K562 (cell line): ENCODE results near the gene ZNF165. TPM values are rescaled to one million over a fixed set of nuclear protein-coding genes. Genes with fewer than 3 reads are reported as not detected.
A peak's percentile ranks its signal among the peaks of the same experiment; 100 is the strongest.

Experiments
- ATAC-seq: fragments of 200-7000 bp; cut with Tn5 transposase; 3 replicates; pipeline ENCODE4 v1.9.1; 2020; ENCODE audit warnings: moderate library complexity
- BruUV-seq: library from RNA; stranded (reverse); fragments of 400-500 nt; replicated peaks from 2 replicates; lab custom pipeline; 2021; lab: Mats Ljungman, UMichigan
- CTCF ChIA-PET: fragments of 300-600 bp; formaldehyde crosslinking; extraction: SDS; loops from one replicate; lab custom pipeline; 2021; ENCODE audit warnings: low intra/inter-chr PET ratio; lab: Yijun Ruan, JAX
- POLR2A ChIA-PET: fragments of 300-600, 350-650 bp; sonication (Branson Sonifier 250); formaldehyde crosslinking; extraction: SDS; loops from one replicate; lab custom pipeline; 2021; ENCODE audit warnings: antibody characterized with exemption, inconsistent platforms; lab: Yijun Ruan, JAX
- DNase-seq, 4 experiments: peaks; one replicate each; pipeline versions ENCODE4 v3.0.0 to v3.0.0-alpha.2; 2011 to 2018; ENCODE audit warnings: low spot score in 3 of 4, mixed read lengths in 3 of 4; ENCODE audit errors: extremely low read depth in 1 of 4
- FAIRE-seq: peaks from 2 replicates; lab custom pipeline; 2011; peaks lifted over from hg19 to GRCh38; lab: Jason Lieb, UNC
- H2AFZ ChIP-seq: 2 replicates; pipeline ENCODE4 v1.6.0; 2011; ENCODE audit warnings: low read depth, low read length, control low read depth, inconsistent platforms
- H3K27ac ChIP-seq: fragments of 200-600 bp; 3 replicates; pipeline ENCODE4 v1.8.0; 2011; ENCODE audit warnings: low read depth, mild to moderate bottlenecking, control low read depth, inconsistent platforms, low read length, moderate library complexity, mixed read lengths; ENCODE audit errors: extremely low read depth
- H3K27me3 ChIP-seq, 2 experiments: fragments of 300-600 bp in 1 of 2; 2 replicates in 1 of 2; 3 replicates in 1 of 2; pipeline versions ENCODE4 v1.6.0 to v1.8.0; 2011; ENCODE audit warnings: inconsistent platforms in 2 of 2, low read length in 2 of 2, mild to moderate bottlenecking in 1 of 2, mixed read lengths in 1 of 2, moderate library complexity in 1 of 2; ENCODE audit not compliant: control insufficient read depth in 2 of 2, insufficient read depth in 2 of 2
- H3K36me3 ChIP-seq: fragments of 300-600 bp; 3 replicates; pipeline ENCODE4 v1.8.0; 2011; ENCODE audit warnings: mild to moderate bottlenecking, low read length, inconsistent platforms; ENCODE audit not compliant: control insufficient read depth, insufficient read depth
- H3K4me1 ChIP-seq, 2 experiments: fragments of 200-600 bp in 1 of 2; replicated peaks in 1 of 2; 2 replicates in 1 of 2; 3 replicates in 1 of 2; pipeline versions ENCODE4 v1.5.1 to v1.8.0; 2011; ENCODE audit warnings: inconsistent platforms in 2 of 2, low read length in 2 of 2, mild to moderate bottlenecking in 1 of 2, mixed read lengths in 1 of 2, moderate library complexity in 1 of 2; ENCODE audit not compliant: control insufficient read depth in 2 of 2, insufficient read depth in 2 of 2
- H3K4me2 ChIP-seq: 2 replicates; pipeline ENCODE4 v1.6.1; 2011; ENCODE audit warnings: low read length, control low read depth, inconsistent platforms, mixed read lengths; ENCODE audit not compliant: insufficient read depth
- H3K4me3 ChIP-seq: fragments of 200-600 bp; sonication (generic), shearing (Covaris generic); 2 replicates; pipeline ENCODE4 v1.5.1; 2016; ENCODE audit warnings: control low read depth, inconsistent platforms
- H3K79me2 ChIP-seq: fragments of 200-600 bp; 3 replicates; pipeline ENCODE4 v1.8.0; 2011; ENCODE audit warnings: low read length, inconsistent platforms; ENCODE audit not compliant: control insufficient read depth, insufficient read depth
- H3K9ac ChIP-seq, 2 experiments: 2 replicates each; pipeline versions ENCODE4 v1.6.0 to v1.6.1; 2011; ENCODE audit warnings: low read depth in 2 of 2, low read length in 2 of 2, control low read depth in 1 of 2, inconsistent platforms in 1 of 2, mild to moderate bottlenecking in 1 of 2, mixed read lengths in 1 of 2; ENCODE audit not compliant: insufficient read depth in 1 of 2
- H3K9me1 ChIP-seq: one replicate; pipeline ENCODE4 v1.6.0; 2011; ENCODE audit warnings: inconsistent platforms, mild to moderate bottlenecking, low read length, moderate library complexity; ENCODE audit not compliant: control insufficient read depth, insufficient read depth
- H3K9me3 ChIP-seq: replicated peaks from 2 replicates; pipeline ENCODE4 v1.5.1; 2011; ENCODE audit warnings: low read depth, low read length, inconsistent platforms; ENCODE audit not compliant: control insufficient read depth, insufficient read depth
- H4K20me1 ChIP-seq: replicated peaks from 2 replicates; pipeline ENCODE4 v1.6.1; 2011; ENCODE audit warnings: low read length, inconsistent platforms, mixed read lengths; ENCODE audit not compliant: control insufficient read depth, insufficient read depth
- ARHGAP35 ChIP-seq: fragments of 450-650 bp; IDR thresholded peaks from 2 replicates; pipeline ENCODE4 v1.6.1; 2018; ENCODE audit not compliant: partially characterized antibody
- ATF3 ChIP-seq, 2 experiments: fragments of 450-650 bp in 1 of 2; sonication (generic) in 1 of 2; formaldehyde crosslinking in 1 of 2; IDR thresholded peaks in 1 of 2; conservative IDR thresholded peaks in 1 of 2; 2 replicates each; pipeline versions ENCODE4 v1.6.1 to v1.8.1; 2016 to 2023; ENCODE audit warnings: mild to moderate bottlenecking in 2 of 2, moderate library complexity in 2 of 2, inconsistent platforms in 1 of 2, missing genetic modification reagents in 1 of 2
- BRCA1 ChIP-seq, 2 experiments: fragments of 450-650 bp in 1 of 2; sonication (generic) in 1 of 2; formaldehyde crosslinking in 1 of 2; IDR thresholded peaks; 2 replicates each; pipeline versions ENCODE4 v1.5.0 to v1.6.1; 2017 to 2020; ENCODE audit warnings: mild to moderate bottlenecking in 1 of 2, missing genetic modification reagents in 1 of 2
- CREBBP ChIP-seq: IDR thresholded peaks from one replicate; pipeline ENCODE4 v1.6.1; 2012; ENCODE audit warnings: low read depth, mild to moderate bottlenecking, control low read depth, inconsistent platforms, low read length
- CXXC5 ChIP-seq: fragments of 250-450 bp; sonication (Bioruptor Pico); IDR thresholded peaks from 2 replicates; pipeline ENCODE4 v1.8.0; 2022; ENCODE audit warnings: inconsistent platforms, mild to moderate bottlenecking, moderate library complexity
- IRF2 ChIP-seq: sonication (generic); formaldehyde crosslinking; IDR thresholded peaks from 2 replicates; pipeline ENCODE4 v1.8.1; 2022; ENCODE audit warnings: mild to moderate bottlenecking, missing genetic modification reagents
- KAT7 ChIP-seq: sonication (generic); formaldehyde crosslinking; IDR thresholded peaks from 2 replicates; pipeline ENCODE4 v1.8.0; 2022; ENCODE audit warnings: missing genetic modification reagents, mild to moderate bottlenecking, borderline replicate concordance
- MAX ChIP-seq: sonication (generic); formaldehyde crosslinking; IDR thresholded peaks from 2 replicates; pipeline ENCODE4 v1.9.0; 2022; ENCODE audit warnings: mild to moderate bottlenecking, missing genetic modification reagents
- PCBP1 ChIP-seq: fragments of 200-400 bp; formaldehyde crosslinking; IDR thresholded peaks from 2 replicates; pipeline ENCODE4 v1.6.1; 2018; ENCODE audit warnings: mild to moderate bottlenecking, low read depth, low read length; ENCODE audit not compliant: poor library complexity, severe bottlenecking
- PHB2 ChIP-seq: fragments of 450-650 bp; IDR thresholded peaks from 2 replicates; pipeline ENCODE4 v1.6.1; 2017; ENCODE audit warnings: low read depth
- POLR2AphosphoS5 ChIP-seq: IDR thresholded peaks from 2 replicates; pipeline ENCODE4 v1.6.1; 2011; ENCODE audit warnings: mild to moderate bottlenecking, low read depth, low read length, moderate library complexity; ENCODE audit not compliant: control insufficient read depth, insufficient read depth
- POLR2B ChIP-seq: fragments of 450-650 bp; IDR thresholded peaks from 2 replicates; pipeline ENCODE4 v1.6.1; 2018; ENCODE audit warnings: low read depth; ENCODE audit not compliant: partially characterized antibody
- SNIP1 ChIP-seq: fragments of 450-650 bp; IDR thresholded peaks from 2 replicates; pipeline ENCODE4 v1.7.1; 2017; ENCODE audit warnings: low read depth, mild to moderate bottlenecking
- SRSF7 ChIP-seq: fragments of 200-400 bp; formaldehyde crosslinking; optimal IDR thresholded peaks from 2 replicates; pipeline ENCODE3; 2017; ENCODE audit warnings: mild to moderate bottlenecking, low read depth, low read length
- SUPT5H ChIP-seq: fragments of 450-650 bp; IDR thresholded peaks from 2 replicates; pipeline ENCODE4 v1.6.1; 2016
- YBX1 ChIP-seq: fragments of 450-650 bp; IDR thresholded peaks from 2 replicates; pipeline ENCODE4 v1.7.1; 2016; ENCODE audit warnings: mild to moderate bottlenecking
- ZNF561 ChIP-seq: fragments of 450-650 bp; formaldehyde crosslinking; conservative IDR thresholded peaks from 2 replicates; pipeline ENCODE4 v1.4.0; 2020; ENCODE audit warnings: mild to moderate bottlenecking, moderate library complexity
- WGBS: fragments of 100-300 bp; shearing (Covaris generic); methylation state at CpG from one replicate; pipeline ENCODE4 v1.1.6; 2016; ENCODE audit warnings: low coverage, mixed read lengths; ENCODE audit not compliant: insufficient coverage; ENCODE audit errors: missing lambda C conversion rate; 5-methylcytosine and 5-hydroxymethylcytosine counted together
- in situ Hi-C: fragments of 300-500 bp; cut with MboI; formaldehyde crosslinking; loops from 4 replicates; pipeline ENCODE4 v1.15.0; 2018; ENCODE audit warnings: inconsistent platforms, mixed read lengths
- intact Hi-C: fragments of 100-400 bp; cut with micrococcal nuclease; formaldehyde crosslinking; loops from 2 replicates; pipeline ENCODE4 v1.14.2; 2022
- polyA plus RNA-seq, 8 experiments: library from polyadenylated mRNA; depleted of rRNA in 4 of 8; stranded (reverse) in 5 of 8; unstranded in 3 of 8; fragments of >200 nt; fragmentation: Nextera tagmentation in 2 of 8; fragmentation: Illumina TruSeq in 1 of 8; extraction: Ambion mirVana in 2 of 8; extraction: Trizol in 1 of 8; gene quantifications; 2 replicates each; pipeline versions ENCODE4 v1.2.1 to v1.2.3, GENCODE V29; 2011 to 2014; ENCODE audit warnings: inconsistent platforms in 1 of 8, missing spikeins in 1 of 8
- total RNA-seq, 7 experiments: library from RNA; depleted of rRNA in 6 of 7; stranded (reverse); fragments of >200 nt in 6 of 7; fragmentation: Illumina TruSeq in 2 of 7; extraction: Trizol in 2 of 7; gene quantifications; 2 replicates each; pipeline versions ENCODE4 v1.2.1 to v1.2.3, GENCODE V29; 2011 to 2021; ENCODE audit warnings: low replicate concordance in 1 of 7

ZNF165 gene
- total and polyA plus RNA-seq, 9 of the 15 experiments (the other 6 are each of a cell fraction or from before 2014, with no cell fraction given) = 0.82 to 3.6 (median 1.2) TPM

GRCh38 chr6:28118217-28118616, 37.8 kb downstream of the ZNF165 start:
- no peak for FAIRE-seq
- CTCF ChIA-PET = no interaction called here

GRCh38 chr6:28121876-28122275, 41.5 kb downstream of the ZNF165 start:
- DNase-seq (no peak), ATAC-seq (no peak), FAIRE-seq (no peak)
- WGBS = 87% methylated on average over 2 of the region's 2 CpGs
- peaks cover 95% of the 10 kb centered on the region for H3K36me3 ChIP-seq
- POLR2A ChIA-PET = no interaction called here
- no peak overlapping the region for H3K27ac ChIP-seq
- CTCF ChIA-PET = no interaction called here
- peaks cover 0 to 4% of the 10 kb centered on the region in 2 experiments; a peak in 2 of 5 replicates for H3K4me1 ChIP-seq
- H2AFZ ChIP-seq = no peak overlapping the region
- peaks cover 24% of the 10 kb centered on the region for H3K79me2 ChIP-seq
- no peaks in the 10 kb centered on the region for H3K27me3 ChIP-seq
- H3K4me2 ChIP-seq = no peak overlapping the region
- in situ Hi-C loops (no loop called here), intact Hi-C loops (no loop called here)
- no peak overlapping the region for H3K9ac ChIP-seq
- no peaks in the 10 kb centered on the region for H3K9me3 ChIP-seq
- H4K20me1 ChIP-seq = no peaks in the 10 kb centered on the region
- BruUV-seq = no TSS peak
- no peak overlapping the region for H3K4me3 ChIP-seq
- no peaks in the 10 kb centered on the region for H3K9me1 ChIP-seq
- TF ChIP-seq IRF2 (no peak), SRSF7 (no peak), ATF3 (IDR thresholded peaks at IDR 0.05) (no peak), ATF3 (CRISPR knock-in tag; conservative IDR thresholded peaks at IDR 0.05) (no peak), BRCA1 (IDR thresholded peaks at IDR 0.05) (no peak), BRCA1 (CRISPR knock-in tag; IDR thresholded peaks at IDR 0.05) (no peak), POLR2AphosphoS5 (no peak), KAT7 (CRISPR knock-in tag) (no peak)

More at GRCh38 chr6:28118217-28118616, 37.8 kb downstream of the ZNF165 start:
- peaks cover 84% of the 10 kb centered on the region for H3K36me3 ChIP-seq
- no peaks in the 10 kb centered on the region for H4K20me1 ChIP-seq
- H3K79me2 ChIP-seq = no peaks in the 10 kb centered on the region
- intact Hi-C loops (no loop called here), in situ Hi-C loops (no loop called here)
- WGBS = 45% methylated on average over 1 of the region's 1 CpG
- no TSS peak for BruUV-seq
- H3K9ac ChIP-seq = no peak overlapping the region
- H2AFZ ChIP-seq = no peak overlapping the region
- TF ChIP-seq CREBBP (no peak), POLR2B (peak; percentile 31), ZNF561 (no peak), PCBP1 (no peak), SNIP1 (0 out of 2 replicates have a peak, but pooled peaks have one; percentile 28), SUPT5H (0 out of 2 replicates have a peak, but pooled peaks have one; percentile 18), CXXC5 (CRISPR knock-in tag) (no peak), MAX (no peak), PHB2 (0 out of 2 replicates have a peak, but pooled peaks have one; percentile 42), ARHGAP35 (peak; percentile 40), YBX1 (0 out of 2 replicates have a peak, but pooled peaks have one; percentile 76)
- H3K4me1 ChIP-seq = no peaks in the 10 kb centered on the region; a peak in 1 of 5 replicates
- H3K9me3 ChIP-seq = no peaks in the 10 kb centered on the region
- H3K4me3 ChIP-seq = no peak overlapping the region
- POLR2A ChIA-PET = interaction anchor here (0.7 to 3.0 kb wide), 3 partner anchors 8 to 223 kb away, joined by 3 to 17 read pairs (median 4); no protein-coding TSS in a partner anchor
- H3K27me3 ChIP-seq = no peaks in the 10 kb centered on the region
- H3K4me2 ChIP-seq = no peak overlapping the region
- DNase-seq (no peak), ATAC-seq (no peak)
- no peak overlapping the region for H3K27ac ChIP-seq
- H3K9me1 ChIP-seq = no peaks in the 10 kb centered on the region
